ENCODE data around the gene GRIK1.

- TF ChIP-seq, protein P1, sequence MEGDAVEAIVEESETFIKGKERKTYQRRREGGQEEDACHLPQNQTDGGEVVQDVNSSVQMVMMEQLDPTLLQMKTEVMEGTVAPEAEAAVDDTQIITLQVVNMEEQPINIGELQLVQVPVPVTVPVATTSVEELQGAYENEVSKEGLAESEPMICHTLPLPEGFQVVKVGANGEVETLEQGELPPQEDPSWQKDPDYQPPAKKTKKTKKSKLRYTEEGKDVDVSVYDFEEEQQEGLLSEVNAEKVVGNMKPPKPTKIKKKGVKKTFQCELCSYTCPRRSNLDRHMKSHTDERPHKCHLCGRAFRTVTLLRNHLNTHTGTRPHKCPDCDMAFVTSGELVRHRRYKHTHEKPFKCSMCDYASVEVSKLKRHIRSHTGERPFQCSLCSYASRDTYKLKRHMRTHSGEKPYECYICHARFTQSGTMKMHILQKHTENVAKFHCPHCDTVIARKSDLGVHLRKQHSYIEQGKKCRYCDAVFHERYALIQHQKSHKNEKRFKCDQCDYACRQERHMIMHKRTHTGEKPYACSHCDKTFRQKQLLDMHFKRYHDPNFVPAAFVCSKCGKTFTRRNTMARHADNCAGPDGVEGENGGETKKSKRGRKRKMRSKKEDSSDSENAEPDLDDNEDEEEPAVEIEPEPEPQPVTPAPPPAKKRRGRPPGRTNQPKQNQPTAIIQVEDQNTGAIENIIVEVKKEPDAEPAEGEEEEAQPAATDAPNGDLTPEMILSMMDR (tag by site-specific recombination; IDR thresholded peaks at IDR 0.05), result no peak
- TF ChIP-seq REST (tag by site-specific recombination; IDR thresholded peaks at IDR 0.05) (no peak), ZNF221 (tag by site-specific recombination; IDR thresholded peaks at IDR 0.05; ENCODE audit: borderline replicate concordance) (no peak), ZNF830 (tag by site-specific recombination; IDR thresholded peaks at IDR 0.05; ENCODE audit: low read depth) (no peak), SP2 (tag by site-specific recombination; IDR thresholded peaks at IDR 0.05) (no peak), HOXA7 (CRISPR knock-in tag; IDR thresholded peaks at IDR 0.05; ENCODE audit: borderline replicate concordance) (no peak), KLF9 (tag by site-specific recombination; IDR thresholded peaks at IDR 0.05; ENCODE audit: low read depth) (no peak), ZNF274 (IDR thresholded peaks at IDR 0.05; ENCODE audit: low read length) (no peak), ZNF274 (tag by site-specific recombination; IDR thresholded peaks at IDR 0.05; ENCODE audit: borderline replicate concordance) (no peak), ZNF335 (tag by site-specific recombination; conservative IDR thresholded peaks at IDR 0.05) (no peak), GLI4 (tag by site-specific recombination; IDR thresholded peaks at IDR 0.05) (no peak)
- TF ChIP-seq, protein P2, sequence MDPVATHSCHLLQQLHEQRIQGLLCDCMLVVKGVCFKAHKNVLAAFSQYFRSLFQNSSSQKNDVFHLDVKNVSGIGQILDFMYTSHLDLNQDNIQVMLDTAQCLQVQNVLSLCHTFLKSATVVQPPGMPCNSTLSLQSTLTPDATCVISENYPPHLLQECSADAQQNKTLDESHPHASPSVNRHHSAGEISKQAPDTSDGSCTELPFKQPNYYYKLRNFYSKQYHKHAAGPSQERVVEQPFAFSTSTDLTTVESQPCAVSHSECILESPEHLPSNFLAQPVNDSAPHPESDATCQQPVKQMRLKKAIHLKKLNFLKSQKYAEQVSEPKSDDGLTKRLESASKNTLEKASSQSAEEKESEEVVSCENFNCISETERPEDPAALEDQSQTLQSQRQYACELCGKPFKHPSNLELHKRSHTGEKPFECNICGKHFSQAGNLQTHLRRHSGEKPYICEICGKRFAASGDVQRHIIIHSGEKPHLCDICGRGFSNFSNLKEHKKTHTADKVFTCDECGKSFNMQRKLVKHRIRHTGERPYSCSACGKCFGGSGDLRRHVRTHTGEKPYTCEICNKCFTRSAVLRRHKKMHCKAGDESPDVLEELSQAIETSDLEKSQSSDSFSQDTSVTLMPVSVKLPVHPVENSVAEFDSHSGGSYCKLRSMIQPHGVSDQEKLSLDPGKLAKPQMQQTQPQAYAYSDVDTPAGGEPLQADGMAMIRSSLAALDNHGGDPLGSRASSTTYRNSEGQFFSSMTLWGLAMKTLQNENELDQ (tag by site-specific recombination; IDR thresholded peaks at IDR 0.05; ENCODE audit: low read depth), result no peak
- TF ChIP-seq, protein P3, sequence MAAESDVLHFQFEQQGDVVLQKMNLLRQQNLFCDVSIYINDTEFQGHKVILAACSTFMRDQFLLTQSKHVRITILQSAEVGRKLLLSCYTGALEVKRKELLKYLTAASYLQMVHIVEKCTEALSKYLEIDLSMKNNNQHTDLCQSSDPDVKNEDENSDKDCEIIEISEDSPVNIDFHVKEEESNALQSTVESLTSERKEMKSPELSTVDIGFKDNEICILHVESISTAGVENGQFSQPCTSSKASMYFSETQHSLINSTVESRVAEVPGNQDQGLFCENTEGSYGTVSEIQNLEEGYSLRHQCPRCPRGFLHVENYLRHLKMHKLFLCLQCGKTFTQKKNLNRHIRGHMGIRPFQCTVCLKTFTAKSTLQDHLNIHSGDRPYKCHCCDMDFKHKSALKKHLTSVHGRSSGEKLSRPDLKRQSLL (tag by site-specific recombination; IDR thresholded peaks at IDR 0.05), result no peak
Measured at GRCh38 chr21:29928537-29928936, 11.3 kb downstream of the GRIK1 start.
